Activated CD4-positive, alpha-beta T cell treated with anti-CD3 and anti-CD28 coated beads, Interleukin-2, amount 50 U/mL, for 16 hours (primary cell): Measurements from ENCODE around the gene MTOR.

Experiments
- DNase-seq: peaks from one replicate; pipeline ENCODE4 v3.0.0-alpha.2; 2020

MTOR gene

GRCh38 chr1:11144570-11145256 lies 117.6 kb downstream of the MTOR start:
- DNase-seq, result no peak

- peak; percentile 41 for DNase-seq
Observed at GRCh38 chr1:11143907-11144306, 118.4 kb downstream of the MTOR start.

- DNase-seq, result no peak
Observed at GRCh38 chr1:11143401-11143800, 119.0 kb downstream of the MTOR start.

GRCh38 chr1:11142618-11143391 lies 119.5 kb downstream of the MTOR start:
- no peak for DNase-seq

- no peak for DNase-seq
Observed at GRCh38 chr1:11138952-11139351, 123.4 kb downstream of the MTOR start.

GRCh38 chr1:11138029-11138428 lies 124.3 kb downstream of the MTOR start:
- no peak for DNase-seq

- DNase-seq, result no peak
Observed at GRCh38 chr1:11134898-11135266, 127.5 kb downstream of the MTOR start.

- DNase-seq, result no peak
Observed at GRCh38 chr1:11134251-11134897, 128.0 kb downstream of the MTOR start.

- no peak for DNase-seq
Observed at GRCh38 chr1:11132563-11133293, 129.6 kb downstream of the MTOR start.

GRCh38 chr1:11131816-11132215 lies 130.5 kb downstream of the MTOR start:
- DNase-seq, result no peak

- DNase-seq, result no peak
Observed at GRCh38 chr1:11130406-11130805, 131.9 kb downstream of the MTOR start.

GRCh38 chr1:11129649-11130390 lies 132.5 kb downstream of the MTOR start:
- DNase-seq, result no peak

- no peak for DNase-seq
Observed at GRCh38 chr1:11126569-11126968, 135.8 kb downstream of the MTOR start.

GRCh38 chr1:11125931-11126330 lies 136.4 kb downstream of the MTOR start:
- no peak for DNase-seq

GRCh38 chr1:11124965-11125364 lies 137.4 kb downstream of the MTOR start:
- DNase-seq, result no peak

GRCh38 chr1:11116318-11116717 lies 146.0 kb downstream of the MTOR start:
- DNase-seq, result no peak

GRCh38 chr1:11114966-11115365 lies 147.4 kb downstream of the MTOR start:
- DNase-seq, result no peak

GRCh38 chr1:11109047-11109760 lies 153.1 kb downstream of the MTOR start:
- DNase-seq, result no peak

GRCh38 chr1:11107599-11107998 lies 154.8 kb downstream of the MTOR start:
- no peak for DNase-seq

- DNase-seq, result no peak
Observed at GRCh38 chr1:11105586-11105985, 156.8 kb downstream of the MTOR start.

GRCh38 chr1:11101347-11101746 lies 161.0 kb downstream of the MTOR start:
- no peak for DNase-seq

GRCh38 chr1:11100806-11101205 lies 161.5 kb downstream of the MTOR start:
- peak; percentile 10 for DNase-seq
